Activated CD8-positive, alpha-beta memory T cell treated with anti-CD3 and anti-CD28 coated beads, Interleukin-2, amount 50 U/mL, for 4 hours (primary cell): ENCODE results near the gene GDF9.
"Not testable (repeated sequence)": the region's sequence is repeated elsewhere in the genome, so short reads cannot be mapped to it uniquely, and the experiment has no call there.

Experiments used
- DNase-seq: peaks from one replicate; pipeline ENCODE4 v3.0.0-alpha.2; 2020

Gene GDF9

GRCh38 chr5:132872788-132873118, 6.5 kb upstream of the GDF9 start:
- DNase-seq = no peak

DNA sequence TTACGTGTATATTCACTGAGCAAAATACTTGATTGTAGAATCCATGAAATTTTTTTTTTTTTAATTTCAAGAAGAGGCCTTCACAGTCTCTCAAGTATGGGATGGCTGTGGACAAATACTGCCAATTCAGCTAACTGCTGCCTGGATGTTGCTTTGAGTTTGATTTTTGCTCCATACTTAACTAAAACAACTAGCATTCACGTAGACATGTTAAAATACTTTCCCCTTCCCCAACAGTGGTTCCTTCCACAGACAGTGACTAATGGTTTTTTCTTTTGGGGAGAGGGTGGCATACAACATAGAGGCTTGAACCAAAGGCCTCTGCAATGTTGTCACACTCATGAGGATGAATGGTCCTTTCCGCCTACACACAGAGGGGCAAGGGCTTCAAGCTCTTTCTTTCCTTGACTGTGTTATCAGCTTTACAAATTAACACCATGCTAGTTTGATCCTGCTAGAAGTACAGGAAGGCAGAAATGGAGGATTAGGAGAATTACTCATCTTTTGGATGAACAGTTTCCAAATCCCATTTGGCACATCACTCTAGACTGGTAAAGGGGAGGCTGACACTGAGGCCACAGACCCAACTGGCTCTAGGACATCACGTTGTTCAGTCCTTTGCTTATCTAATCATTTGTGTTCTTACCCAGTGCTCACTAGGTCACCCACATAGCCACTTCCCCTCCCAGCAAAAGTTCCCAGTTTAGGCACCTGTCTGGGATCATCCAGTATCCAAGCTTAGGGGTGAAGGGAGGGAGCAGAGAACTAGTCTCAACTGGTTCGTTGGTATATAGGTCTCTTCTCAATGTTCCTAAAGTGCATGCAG, 5.4 kb upstream of the GDF9 start:
- DNase-seq = no peak

- no peak for DNase-seq
These were observed 4.5 kb upstream of the GDF9 start for GRCh38 chr5:132870801-132871200.

GRCh38 chr5:132868754-132869153, 2.5 kb upstream of the GDF9 start:
- no peak for DNase-seq

DNA sequence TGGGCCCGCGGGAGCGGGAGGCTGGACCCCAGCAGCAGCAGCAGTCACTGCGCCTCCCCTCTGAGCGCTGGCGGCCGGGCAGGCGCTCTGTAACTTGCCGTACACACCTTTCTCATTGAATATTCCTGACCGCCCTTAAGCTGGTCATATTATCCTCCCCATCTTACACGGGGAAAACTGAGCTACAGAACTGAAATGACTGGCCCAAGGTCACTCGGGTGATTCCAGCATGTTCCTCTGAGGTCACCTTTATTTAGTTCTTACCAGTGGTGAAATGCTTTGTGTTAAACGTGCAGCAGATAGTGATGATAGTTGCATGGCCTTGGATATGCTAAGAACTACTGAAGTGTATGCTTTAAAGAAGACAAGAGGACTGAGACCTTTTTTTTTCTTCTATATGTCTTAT, 780 bp upstream of the GDF9 start:
- DNase-seq = no peak

DNA sequence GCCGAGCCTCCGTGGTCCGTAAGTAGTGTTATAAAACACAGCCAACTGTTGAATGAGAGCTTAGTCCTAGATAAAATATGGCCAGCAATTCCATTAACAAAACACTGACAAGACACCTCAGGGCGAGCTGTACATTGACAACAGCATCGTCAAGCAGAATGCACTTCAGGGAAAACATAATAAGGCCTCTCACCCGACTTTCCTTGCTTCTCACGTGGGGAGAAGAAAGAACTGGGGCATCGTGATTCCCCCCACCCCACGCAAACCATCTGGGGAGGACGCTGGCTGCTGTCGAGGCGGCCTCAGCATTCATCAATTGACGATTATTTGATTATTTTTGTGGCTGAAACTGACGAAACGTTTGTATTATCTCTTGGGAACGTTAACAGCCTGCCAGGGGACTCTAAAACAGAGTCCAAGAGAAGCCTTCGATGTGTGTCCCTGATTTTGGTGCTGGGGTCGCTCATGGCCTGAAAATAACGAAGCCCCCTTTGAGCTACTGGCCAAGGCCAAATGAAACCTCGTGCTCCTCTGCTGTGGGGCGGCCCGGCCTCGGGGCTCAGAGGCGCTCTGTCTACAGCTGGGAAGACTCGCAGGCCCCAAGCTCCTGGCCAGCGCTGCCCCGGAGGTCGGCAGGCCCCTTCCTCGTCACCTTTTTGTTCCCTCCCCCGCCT, 464 bp downstream of the GDF9 start:
- no peak for DNase-seq

GRCh38 chr5:132860742-132861141, 5.5 kb downstream of the GDF9 start:
- DNase-seq = no peak

DNA sequence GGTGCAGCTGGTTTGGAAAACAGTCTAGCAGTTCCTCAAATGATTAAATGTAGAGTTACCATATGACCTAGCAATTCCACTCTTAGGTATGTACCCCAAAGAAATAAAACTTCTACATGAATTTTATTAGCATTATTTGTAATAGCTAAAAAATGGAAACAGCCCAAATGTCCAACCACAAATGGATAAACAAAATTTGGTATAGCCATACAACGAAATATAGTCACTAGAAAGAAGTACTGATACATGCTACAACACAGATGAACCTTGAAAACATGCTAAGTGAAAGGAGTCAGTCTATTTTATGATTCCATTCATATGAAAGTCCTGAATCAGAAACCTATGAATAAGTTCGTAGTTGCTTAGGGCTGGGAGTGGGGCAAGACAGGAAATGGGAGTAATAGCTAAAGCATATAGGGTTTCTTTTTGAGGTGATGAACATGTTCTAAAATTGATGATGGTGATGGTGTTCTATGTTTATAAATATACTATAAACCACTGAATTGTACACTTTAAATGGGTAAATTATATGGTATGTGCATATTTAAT, 6.3 kb downstream of the GDF9 start:
- DNase-seq = no peak

GRCh38 chr5:132856011-132856410, 10.3 kb downstream of the GDF9 start:
- DNase-seq = no peak

GRCh38 chr5:132854992-132855391, 11.3 kb downstream of the GDF9 start:
- DNase-seq = not testable (repeated sequence)

DNA sequence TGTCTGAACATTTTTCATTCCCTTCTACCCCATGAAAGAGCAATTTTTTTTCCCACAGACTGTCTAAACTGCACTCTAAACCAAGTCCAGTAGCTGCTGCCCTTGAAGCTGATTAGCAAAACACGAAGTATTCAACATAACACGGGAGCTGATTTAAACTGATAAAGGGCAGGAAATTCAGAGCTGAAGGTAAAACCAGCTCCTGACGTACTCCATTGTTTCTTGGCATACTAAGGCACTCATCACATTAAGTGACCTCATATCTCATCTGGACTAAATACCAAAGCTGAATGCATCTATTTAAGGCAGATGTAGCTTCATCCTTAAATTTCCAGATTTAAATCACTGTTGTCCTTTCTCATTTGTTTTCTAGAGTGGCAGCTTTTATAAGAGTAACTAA, 12.0 kb downstream of the GDF9 start:
- no peak for DNase-seq

GRCh38 chr5:132853790-132854189, 12.5 kb downstream of the GDF9 start:
- no peak for DNase-seq

DNA sequence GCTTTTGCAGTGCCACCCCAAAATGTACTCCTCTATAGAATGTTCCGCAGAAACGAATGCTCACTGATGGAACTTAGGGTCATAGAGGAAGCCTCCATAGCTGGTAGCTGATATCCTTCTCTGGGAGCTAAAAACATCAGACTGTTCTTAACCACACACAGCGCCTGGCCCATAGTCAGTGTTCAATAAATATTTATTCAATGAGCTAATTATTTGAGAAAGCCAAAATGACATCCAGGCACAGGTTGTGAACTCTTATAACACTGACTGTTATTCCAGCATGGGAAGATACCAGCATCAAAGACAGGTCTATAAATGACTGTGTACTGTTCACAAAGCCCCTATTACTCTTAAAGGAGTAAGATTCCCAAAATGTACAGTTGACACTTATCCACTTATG, 12.9 kb downstream of the GDF9 start:
- no peak for DNase-seq

GRCh38 chr5:132850066-132850465, 16.2 kb downstream of the GDF9 start:
- DNase-seq = no peak

DNA sequence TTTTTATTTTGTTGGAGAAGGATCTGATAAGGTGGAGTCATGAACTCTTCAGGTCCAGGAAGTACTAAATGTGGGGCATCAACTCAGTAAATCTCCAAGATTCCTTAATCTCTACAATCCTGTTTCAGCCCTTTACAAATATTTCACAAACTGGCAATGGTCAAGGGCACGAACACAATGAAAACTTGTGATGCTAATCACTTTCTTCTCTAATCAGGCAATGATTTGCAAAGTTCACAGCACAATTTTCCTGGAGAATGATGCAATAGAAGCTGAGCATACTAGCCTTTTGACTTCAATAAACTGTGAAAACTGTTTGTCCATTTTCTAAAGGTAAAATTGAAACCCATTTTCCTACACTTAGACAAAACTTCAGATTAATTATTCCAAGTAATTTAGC, 16.9 kb downstream of the GDF9 start:
- no peak for DNase-seq

DNA sequence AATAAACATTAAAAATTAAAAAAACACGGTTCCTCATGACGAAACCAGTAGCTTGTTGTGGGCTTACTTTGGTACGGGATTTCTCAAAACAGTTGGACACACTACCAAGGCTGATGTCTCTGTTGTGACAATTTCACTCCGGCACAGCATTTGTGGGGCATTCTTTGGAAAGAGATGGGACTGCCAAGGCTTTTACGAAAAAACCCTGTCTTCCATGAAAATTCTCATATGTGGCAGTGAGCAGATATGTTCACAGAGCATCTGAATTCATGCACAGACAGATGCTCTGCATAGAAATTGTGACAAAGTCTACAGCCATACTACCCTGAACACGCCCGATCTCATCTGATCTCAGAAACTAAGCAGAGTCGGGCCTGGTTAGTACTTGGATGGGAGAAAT, 18.0 kb downstream of the GDF9 start:
- no peak for DNase-seq

DNA sequence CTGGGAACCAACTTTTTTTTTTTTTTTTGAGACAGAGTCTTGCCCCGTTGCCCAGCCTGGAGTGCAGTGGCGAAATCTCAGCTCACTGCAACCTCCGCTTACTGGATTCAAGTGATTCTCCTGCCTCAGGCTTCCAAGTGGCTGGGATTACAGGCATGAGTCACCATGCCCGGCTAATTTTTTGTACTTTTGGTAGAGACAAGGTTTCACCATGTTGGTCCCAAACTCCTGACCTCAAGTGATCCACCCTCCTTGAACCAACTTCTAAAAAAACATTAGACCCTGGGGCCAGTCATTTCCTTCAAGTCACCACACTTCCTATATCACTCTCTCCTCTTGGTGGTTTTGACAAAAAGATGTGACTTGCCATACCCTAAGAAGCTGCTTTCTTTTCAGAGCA, 25.0 kb downstream of the GDF9 start:
- DNase-seq = no peak

- DNase-seq = no peak
These were observed 25.4 kb downstream of the GDF9 start for GRCh38 chr5:132840896-132841295.

DNA sequence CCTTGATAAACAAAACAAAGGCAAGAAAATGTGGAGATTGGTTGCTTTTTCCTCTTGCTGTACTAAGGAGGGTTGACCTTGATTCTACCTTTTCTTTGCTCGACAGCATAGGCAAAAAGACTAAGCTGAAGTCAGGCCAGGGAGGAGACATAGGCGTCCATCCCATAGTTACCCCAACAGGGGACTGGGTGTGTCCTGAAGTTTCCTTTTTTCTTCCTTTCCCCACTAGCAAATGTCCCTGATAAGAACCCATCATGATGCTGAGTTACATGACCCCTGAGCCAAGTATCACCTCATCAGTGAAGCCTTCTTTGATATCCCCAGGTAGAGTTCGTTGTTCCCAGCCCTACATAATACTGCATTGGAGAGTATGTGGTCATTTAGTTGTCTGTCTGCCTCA, 26.0 kb downstream of the GDF9 start:
- DNase-seq = no peak

- no peak for DNase-seq
These were observed 26.6 kb downstream of the GDF9 start for GRCh38 chr5:132839426-132840301.

DNA sequence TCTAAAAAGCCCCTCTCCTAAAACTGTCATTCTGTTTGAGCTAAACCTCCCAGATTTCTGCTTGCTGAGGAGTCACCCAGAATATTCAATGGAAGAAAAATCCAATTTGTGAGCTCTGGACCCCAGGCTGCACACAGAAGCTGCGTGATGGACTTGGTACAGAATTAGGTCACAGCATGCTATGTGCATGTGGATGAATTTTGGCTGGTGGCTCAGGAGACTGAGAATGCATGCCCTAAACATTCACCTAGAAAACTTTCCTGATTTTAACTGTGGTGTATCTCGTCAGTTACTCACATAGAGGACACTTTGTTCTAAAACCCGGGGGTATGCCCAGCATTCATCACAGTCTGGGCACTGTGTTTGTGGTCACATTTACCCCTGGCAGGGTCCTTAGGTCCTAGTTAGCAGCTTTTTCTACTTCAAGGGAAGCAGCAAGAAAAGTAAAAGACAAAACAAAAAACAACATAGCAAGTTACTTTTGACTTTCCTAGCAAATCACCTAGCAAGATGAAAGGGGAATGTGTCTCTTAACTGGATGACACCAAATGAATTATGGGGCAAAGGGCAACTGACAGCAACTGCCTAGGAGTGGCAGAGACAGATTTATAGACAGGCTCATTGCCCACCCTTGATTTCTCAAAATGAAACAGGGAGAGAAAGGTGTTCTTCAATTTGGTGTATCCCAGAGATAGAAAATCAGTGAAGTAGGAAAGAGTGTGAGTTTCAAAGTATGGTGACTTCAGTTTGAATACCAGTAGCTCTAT, 27.6 kb downstream of the GDF9 start:
- DNase-seq = no peak

- DNase-seq = no peak
These were observed 28.4 kb downstream of the GDF9 start for GRCh38 chr5:132837868-132838267.

- DNase-seq = no peak
These were observed 29.4 kb downstream of the GDF9 start for GRCh38 chr5:132836852-132837251.
